Endothelial cell (in vitro differentiated cells): Measurements from ENCODE around the gene FOSL1. TPM values are rescaled to one million over a fixed set of nuclear protein-coding genes. Genes with fewer than 3 reads are reported as not detected.
A peak's percentile ranks its signal among the peaks of the same experiment; 100 is the strongest.

Source experiments
- DNase-seq: peaks from one replicate; pipeline ENCODE4 v3.0.0; 2021; ENCODE audit warnings: low spot score
- H3K27ac Mint-ChIP-seq: one replicate; pipeline ENCODE4 v1.8.0; 2021; ENCODE audit warnings: mixed read lengths, inconsistent platforms; ENCODE audit not compliant: unreplicated experiment
- H3K27me3 Mint-ChIP-seq: one replicate; pipeline ENCODE4 v1.8.0; 2021; ENCODE audit warnings: mild to moderate bottlenecking, moderate library complexity, mixed read lengths, inconsistent platforms; ENCODE audit not compliant: unreplicated experiment
- H3K36me3 Mint-ChIP-seq: one replicate; pipeline ENCODE4 v1.8.0; 2021; ENCODE audit warnings: mild to moderate bottlenecking, low read depth, mixed read lengths, inconsistent platforms; ENCODE audit not compliant: unreplicated experiment
- H3K4me1 Mint-ChIP-seq: one replicate; pipeline ENCODE4 v1.8.0; 2021; ENCODE audit warnings: mild to moderate bottlenecking, mixed read lengths, inconsistent platforms; ENCODE audit not compliant: unreplicated experiment
- H3K4me3 Mint-ChIP-seq: one replicate; pipeline ENCODE4 v1.8.0; 2021; ENCODE audit warnings: mild to moderate bottlenecking, mixed read lengths, inconsistent platforms; ENCODE audit not compliant: unreplicated experiment
- H3K9me3 Mint-ChIP-seq: one replicate; pipeline ENCODE4 v1.8.0; 2021; ENCODE audit warnings: mixed read lengths, inconsistent platforms; ENCODE audit not compliant: unreplicated experiment
- total RNA-seq: library from RNA; stranded (reverse); fragmentation: NEBNext Ultra II Directional; extraction: Animal tissue kit (Norgen Biotek cat#: 25700); gene quantifications from one replicate; pipeline ENCODE4 v1.2.1, GENCODE V29; 2021; ENCODE audit not compliant: unreplicated experiment
- TF ChIP-seq, protein P1 (sequence below): fragments of 200-600 bp; sonication (generic); IDR thresholded peaks from one replicate; pipeline ENCODE4 v1.5.0; 2021; ENCODE audit warnings: antibody characterized with exemption; ENCODE audit not compliant: unreplicated experiment

Gene FOSL1
- total RNA-seq, 1 donor from 2014 or later = 1.3 TPM

DNA sequence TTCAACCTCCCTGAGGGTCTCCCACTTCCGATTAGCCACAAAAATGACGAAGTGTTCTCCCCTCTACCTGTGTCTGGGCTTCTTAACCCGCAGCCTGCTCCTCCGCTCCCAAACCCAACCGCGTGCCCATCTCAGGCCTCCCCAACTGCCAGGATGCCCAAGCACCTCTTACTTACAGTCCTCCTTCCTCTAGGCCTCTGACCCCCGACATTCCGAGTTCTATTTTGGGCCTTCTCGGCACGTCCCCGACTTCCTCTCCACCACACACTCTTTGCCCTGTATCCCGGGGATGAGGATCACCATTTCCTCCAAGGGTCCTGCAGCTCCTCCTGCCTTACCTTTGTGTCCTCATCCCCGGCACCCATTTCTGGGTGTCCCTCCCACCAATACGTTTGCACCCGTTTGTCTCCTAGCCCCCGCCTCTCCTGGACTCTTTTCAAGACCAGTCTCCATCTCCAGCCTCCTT, 40.3 kb downstream of the FOSL1 start:
- Mint-ChIP-seq H3K9me3 (no peaks in the 10 kb centered on the region), H3K4me3 (peak overlapping the region; percentile 96), H3K27ac (peak overlapping the region; percentile 99), H3K27me3 (peaks cover 34% of the 10 kb centered on the region), H3K36me3 (peaks cover 36% of the 10 kb centered on the region), H3K4me1 (peaks cover 42% of the 10 kb centered on the region)
- TF ChIP-seq, protein P1, sequence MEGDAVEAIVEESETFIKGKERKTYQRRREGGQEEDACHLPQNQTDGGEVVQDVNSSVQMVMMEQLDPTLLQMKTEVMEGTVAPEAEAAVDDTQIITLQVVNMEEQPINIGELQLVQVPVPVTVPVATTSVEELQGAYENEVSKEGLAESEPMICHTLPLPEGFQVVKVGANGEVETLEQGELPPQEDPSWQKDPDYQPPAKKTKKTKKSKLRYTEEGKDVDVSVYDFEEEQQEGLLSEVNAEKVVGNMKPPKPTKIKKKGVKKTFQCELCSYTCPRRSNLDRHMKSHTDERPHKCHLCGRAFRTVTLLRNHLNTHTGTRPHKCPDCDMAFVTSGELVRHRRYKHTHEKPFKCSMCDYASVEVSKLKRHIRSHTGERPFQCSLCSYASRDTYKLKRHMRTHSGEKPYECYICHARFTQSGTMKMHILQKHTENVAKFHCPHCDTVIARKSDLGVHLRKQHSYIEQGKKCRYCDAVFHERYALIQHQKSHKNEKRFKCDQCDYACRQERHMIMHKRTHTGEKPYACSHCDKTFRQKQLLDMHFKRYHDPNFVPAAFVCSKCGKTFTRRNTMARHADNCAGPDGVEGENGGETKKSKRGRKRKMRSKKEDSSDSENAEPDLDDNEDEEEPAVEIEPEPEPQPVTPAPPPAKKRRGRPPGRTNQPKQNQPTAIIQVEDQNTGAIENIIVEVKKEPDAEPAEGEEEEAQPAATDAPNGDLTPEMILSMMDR = no peak
- peak; percentile 45 for DNase-seq

DNA sequence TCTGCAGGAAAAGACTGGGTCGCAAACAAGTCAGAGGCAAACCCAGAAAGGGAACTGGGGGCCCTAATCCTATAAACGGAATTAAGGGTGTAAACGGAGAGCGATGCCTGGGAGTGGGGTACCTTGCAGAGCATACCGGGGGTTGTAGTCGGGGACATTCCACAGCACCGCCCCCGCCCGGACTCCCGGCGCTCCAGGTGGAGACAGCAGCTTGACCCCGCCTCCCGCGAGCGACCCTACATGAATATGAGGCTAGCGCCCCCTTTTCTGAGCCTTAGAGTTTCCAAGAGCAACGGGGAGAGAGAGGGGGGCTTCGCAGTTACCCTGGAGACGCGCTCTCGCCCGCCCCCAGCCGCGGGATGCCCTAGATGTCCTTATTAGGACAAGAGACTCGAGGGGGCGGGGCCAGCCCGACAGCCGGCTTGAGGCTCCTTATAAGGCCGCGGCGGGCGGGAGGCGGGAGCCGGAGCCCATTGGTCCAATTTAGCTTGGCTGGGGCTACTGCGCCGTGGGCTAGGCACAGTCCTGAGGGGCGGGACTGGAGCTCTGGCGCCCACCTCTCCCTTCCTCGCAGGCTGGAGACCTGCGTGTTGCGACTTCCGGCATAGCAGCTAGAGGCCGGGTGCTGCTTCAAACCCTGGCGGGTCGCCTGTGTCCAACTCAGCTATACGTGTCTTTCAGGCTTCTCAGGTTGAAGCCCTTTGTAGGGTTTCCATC, 40.9 kb downstream of the FOSL1 start:
- TF ChIP-seq, protein P1 = peak; percentile 32
- DNase-seq = peak; percentile 98
- H3K4me3 Mint-ChIP-seq = peak overlapping the region; percentile 96
- H3K27ac Mint-ChIP-seq = peak overlapping the region; percentile 99
- no peaks in the 10 kb centered on the region for H3K9me3 Mint-ChIP-seq
- peaks cover 36% of the 10 kb centered on the region for H3K27me3 Mint-ChIP-seq
- H3K4me1 Mint-ChIP-seq = peaks cover 47% of the 10 kb centered on the region
- H3K36me3 Mint-ChIP-seq = peaks cover 42% of the 10 kb centered on the region

DNA sequence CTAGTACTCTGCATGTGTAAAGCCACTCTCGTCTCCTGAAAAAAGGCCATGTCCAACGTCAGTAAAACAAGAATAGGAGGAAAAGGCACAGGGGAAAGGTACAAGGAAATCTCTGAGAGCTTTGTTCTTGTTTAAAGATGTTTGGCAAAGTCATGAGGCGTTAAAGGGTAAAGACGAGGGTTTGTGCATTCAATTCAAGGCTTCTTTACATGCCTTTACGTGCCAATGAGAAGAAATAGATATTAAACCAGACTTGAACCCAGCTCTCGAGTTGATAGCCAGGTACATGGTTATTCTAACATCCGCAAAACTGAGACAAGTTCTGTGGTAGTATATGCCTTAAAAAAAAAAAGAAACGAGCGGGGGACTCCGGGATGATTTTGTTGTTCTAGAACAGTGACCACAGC, 41.5 kb downstream of the FOSL1 start:
- TF ChIP-seq, protein P1 = no peak
- H3K36me3 Mint-ChIP-seq = peaks cover 44% of the 10 kb centered on the region
- H3K4me3 Mint-ChIP-seq = peak overlapping the region; percentile 92
- no peaks in the 10 kb centered on the region for H3K9me3 Mint-ChIP-seq
- no peak for DNase-seq
- H3K27me3 Mint-ChIP-seq = peaks cover 38% of the 10 kb centered on the region
- peak overlapping the region; percentile 97 for H3K27ac Mint-ChIP-seq
- peaks cover 52% of the 10 kb centered on the region for H3K4me1 Mint-ChIP-seq

DNA sequence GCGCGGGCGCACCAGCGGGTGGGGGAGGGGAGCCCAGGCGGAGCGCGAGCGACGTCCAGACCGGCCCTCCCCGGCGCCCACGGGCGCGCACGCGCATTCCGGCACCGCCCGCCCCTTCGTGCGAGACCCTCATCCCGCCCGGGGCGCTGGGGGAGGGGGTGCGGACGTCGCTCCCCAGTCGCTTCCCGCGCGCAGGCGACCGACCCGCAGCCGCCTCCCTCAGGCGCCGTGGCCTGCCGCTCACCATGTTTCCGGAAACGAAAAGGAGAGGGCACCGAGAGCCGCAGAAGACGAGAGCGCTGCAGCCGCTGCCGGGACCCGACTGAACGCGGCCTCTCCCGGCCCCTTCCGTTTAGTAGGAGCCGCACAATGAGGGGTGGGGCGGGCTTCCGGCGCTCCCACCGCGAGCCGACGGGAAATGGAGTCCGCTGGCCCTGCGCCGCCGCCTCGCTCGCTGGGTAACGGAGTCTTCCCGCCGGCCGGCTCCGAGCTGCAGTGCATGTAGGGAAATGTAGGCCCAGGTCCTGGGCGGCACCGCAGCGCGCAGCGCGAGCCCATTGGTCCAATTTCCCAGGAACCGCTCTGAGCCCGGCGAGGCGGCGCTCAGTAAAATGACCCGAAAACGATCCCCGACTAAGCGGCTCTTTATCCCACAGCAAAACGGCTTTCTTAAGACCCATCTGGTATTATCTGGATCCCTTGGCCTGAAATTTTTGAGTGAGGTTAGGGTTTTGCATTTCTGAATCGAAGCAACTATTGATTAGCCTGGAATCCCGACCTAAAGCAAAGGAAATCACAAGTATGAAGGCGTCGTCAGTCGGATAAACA, 42.1 kb downstream of the FOSL1 start, which contains the start of gene CFL1:
CFL1 (minus strand) TSS at position 328 of the 828 bp plus-strand sequence; CDS start at position 247, 81 bp downstream.
- Mint-ChIP-seq H3K36me3 (peaks cover 50% of the 10 kb centered on the region), H3K4me1 (peaks cover 55% of the 10 kb centered on the region), H3K27me3 (peaks cover 45% of the 10 kb centered on the region), H3K4me3 (peak within 1 kb of the TSS; percentile 97), H3K9me3 (no peaks in the 10 kb centered on the region), H3K27ac (peak within 1 kb of the TSS; percentile 97)
- peak; percentile 98 for DNase-seq
- TF ChIP-seq, protein P1 = no peak

DNA sequence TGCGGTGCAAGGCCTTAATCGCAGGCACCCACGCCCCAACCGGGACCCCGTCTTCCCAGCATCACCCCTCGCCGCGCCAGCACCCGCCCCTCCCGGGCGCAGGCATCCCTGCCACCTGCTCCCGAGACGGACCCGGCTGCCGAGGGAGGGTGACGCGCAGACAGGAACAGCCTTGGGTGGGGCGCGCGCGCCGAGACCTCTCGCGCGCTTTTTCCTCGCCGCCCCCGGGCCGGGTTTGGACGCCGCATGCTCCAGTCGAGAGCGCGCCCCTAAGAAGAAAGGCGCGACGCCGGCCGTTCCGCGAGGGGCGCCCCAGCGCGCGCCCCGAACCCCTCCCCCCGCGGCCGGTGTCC, 42.7 kb downstream of the FOSL1 start:
- H3K4me3 Mint-ChIP-seq = peak overlapping the region; percentile 97

More for the DNA sequence above, 42.7 kb downstream of the FOSL1 start:
- H3K27ac Mint-ChIP-seq = no peak overlapping the region
- H3K9me3 Mint-ChIP-seq = no peaks in the 10 kb centered on the region
- TF ChIP-seq, protein P1 = no peak
- peaks cover 46% of the 10 kb centered on the region for H3K36me3 Mint-ChIP-seq
- no peak for DNase-seq
- peaks cover 51% of the 10 kb centered on the region for H3K4me1 Mint-ChIP-seq
- peaks cover 43% of the 10 kb centered on the region for H3K27me3 Mint-ChIP-seq
